HUES48 (cell line): ENCODE data around the gene DIP2C.

Source experiments
- H3K27ac ChIP-seq: one replicate; pipeline ENCODE4 v1.7.0; 2013; ENCODE audit warnings: low read depth, low read length, inconsistent platforms
- H3K27me3 ChIP-seq: 2 replicates; pipeline ENCODE4 v1.6.1; 2013; ENCODE audit warnings: mild to moderate bottlenecking, low read length; ENCODE audit not compliant: control insufficient read depth, insufficient read depth
- H3K36me3 ChIP-seq: 2 replicates; pipeline ENCODE4 v1.6.1; 2013; ENCODE audit warnings: low read length; ENCODE audit not compliant: control insufficient read depth, insufficient read depth
- H3K4me1 ChIP-seq: 2 replicates; pipeline ENCODE4 v1.6.1; 2013; ENCODE audit warnings: mild to moderate bottlenecking, low read length; ENCODE audit not compliant: control insufficient read depth, insufficient read depth
- H3K4me3 ChIP-seq: 2 replicates; pipeline ENCODE4 v1.5.1; 2013; ENCODE audit warnings: mild to moderate bottlenecking, low read depth, low read length
- H3K9ac ChIP-seq: 2 replicates; pipeline ENCODE4 v1.6.1; 2013; ENCODE audit warnings: mild to moderate bottlenecking, low read depth, low read length, moderate library complexity
- H3K9me3 ChIP-seq: 2 replicates; pipeline ENCODE4 v1.6.1; 2013; ENCODE audit warnings: low read length; ENCODE audit not compliant: control insufficient read depth, insufficient read depth

The DIP2C gene

DNA sequence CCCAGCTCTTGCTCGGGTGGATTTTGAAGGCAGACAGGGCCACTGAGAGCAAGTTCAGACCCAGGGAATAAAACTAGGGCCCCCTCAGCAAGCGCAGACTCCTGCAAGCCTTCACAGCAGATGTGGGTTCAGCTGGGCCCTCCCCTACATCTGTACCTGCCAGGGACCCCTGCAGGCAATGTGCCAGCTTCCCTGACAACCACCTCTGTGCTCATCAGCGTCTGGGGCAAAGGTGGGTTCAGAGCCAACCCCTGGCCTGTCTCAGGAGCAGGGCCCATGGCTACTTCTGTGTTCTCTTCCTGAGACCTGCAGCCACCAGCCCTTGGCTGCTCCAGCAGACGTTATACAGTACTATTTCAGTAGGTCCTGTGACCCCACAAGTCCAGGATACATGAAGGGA lies 189.5 kb downstream of the DIP2C start:
- Histone ChIP-seq H3K4me1 (0 out of 2 replicates have a peak, but pooled peaks cover 3% of the 10 kb centered on the region), H3K4me3 (no peak overlapping the region), H3K36me3 (no peaks in the 10 kb centered on the region), H3K9ac (no peak overlapping the region), H3K27me3 (peaks cover 31% of the 10 kb centered on the region), H3K27ac (no peak overlapping the region), H3K9me3 (no peaks in the 10 kb centered on the region)

DNA sequence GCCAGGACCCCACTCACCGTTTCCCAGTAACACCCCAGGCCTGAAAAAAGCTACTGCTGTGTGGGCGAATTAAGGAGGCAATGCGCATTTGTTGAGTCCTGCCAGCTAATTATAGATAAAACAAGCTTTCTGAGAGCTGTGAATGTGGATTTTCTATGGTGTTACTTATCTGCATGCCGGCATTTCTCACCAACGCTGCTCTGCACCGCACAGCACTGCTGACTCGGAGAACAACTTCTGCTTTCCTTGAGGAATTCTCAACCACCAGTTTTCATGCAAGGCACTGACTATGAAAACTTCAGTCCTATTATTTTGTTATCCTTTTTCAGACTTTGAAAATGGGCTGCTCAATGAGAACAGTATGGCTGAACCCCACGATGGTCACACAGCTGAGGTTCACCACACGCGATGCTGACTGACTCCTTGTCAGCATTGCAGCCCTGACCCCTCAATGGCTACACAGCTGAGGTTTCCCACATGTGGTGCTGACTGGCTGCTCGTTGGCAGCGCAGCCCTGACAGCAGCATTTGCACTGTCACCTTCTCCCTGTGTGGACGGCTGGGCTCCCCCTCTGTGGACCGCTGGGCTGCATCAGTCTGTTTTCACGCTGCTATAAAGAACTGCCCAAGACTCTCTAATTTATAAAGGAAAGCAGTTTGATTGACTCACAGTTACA lies 190.6 kb downstream of the DIP2C start:
- Histone ChIP-seq H3K4me1 (0 out of 2 replicates have a peak, but pooled peaks cover 3% of the 10 kb centered on the region), H3K36me3 (no peaks in the 10 kb centered on the region), H3K27me3 (peaks cover 20% of the 10 kb centered on the region)

DNA sequence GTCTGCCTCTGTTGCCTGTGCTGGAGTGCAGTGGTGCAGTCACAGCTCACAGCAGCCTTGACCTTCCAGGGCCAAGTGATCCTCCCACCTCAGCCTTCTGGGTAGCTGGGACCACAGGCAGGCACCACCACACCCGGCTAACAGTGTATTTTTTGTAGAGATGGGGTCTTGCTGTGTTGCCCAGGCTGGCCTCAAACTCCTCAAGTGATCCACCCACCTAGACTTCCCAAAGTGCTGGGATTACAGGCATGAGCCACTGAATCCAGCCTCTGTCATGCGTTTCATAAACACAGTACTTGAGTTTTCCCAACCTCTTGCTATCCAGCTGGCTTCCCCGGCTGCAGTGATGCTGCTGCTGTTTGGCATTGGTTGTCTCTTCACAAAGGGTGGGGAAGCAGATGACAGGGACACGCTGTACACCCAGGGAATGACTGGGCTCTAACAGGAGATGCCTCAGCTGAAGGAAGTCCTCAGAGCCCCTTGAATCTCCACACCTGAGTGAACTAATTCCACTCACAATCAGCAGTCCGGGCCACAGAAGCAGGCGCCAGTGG lies 191.5 kb downstream of the DIP2C start:
- Histone ChIP-seq H3K9me3 (no peaks in the 10 kb centered on the region), H3K9ac (no peak overlapping the region), H3K27me3 (peaks cover 10% of the 10 kb centered on the region), H3K4me1 (0 out of 2 replicates have a peak, but pooled peaks cover 3% of the 10 kb centered on the region), H3K4me3 (no peak overlapping the region), H3K36me3 (no peaks in the 10 kb centered on the region), H3K27ac (no peak overlapping the region)

More for the DNA sequence above, 190.6 kb downstream of the DIP2C start:
- no peaks in the 10 kb centered on the region for H3K9me3 ChIP-seq
- no peak overlapping the region for H3K4me3 ChIP-seq
- H3K27ac ChIP-seq: no peak overlapping the region
- no peak overlapping the region for H3K9ac ChIP-seq

DNA sequence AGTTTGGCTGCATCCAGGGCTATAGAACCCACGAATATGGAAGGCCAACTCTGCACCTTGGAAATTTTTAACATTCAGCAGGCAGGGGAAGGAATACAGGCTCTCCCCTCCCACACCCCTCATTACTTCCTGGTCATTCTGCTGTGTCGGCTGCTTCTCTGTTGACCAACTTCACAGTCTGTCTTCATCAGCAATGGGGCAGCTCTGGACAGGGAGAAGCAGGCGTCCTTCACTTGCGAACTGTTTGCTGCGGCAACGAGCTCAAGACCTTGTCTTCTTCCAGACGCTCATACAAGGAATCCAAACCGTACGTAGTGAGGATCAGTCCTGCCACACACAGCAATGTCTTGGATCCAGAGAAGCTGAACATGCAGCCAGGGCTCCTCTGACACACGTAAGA lies 192.2 kb downstream of the DIP2C start:
- Histone ChIP-seq H3K4me1 (peaks cover 9% of the 10 kb centered on the region; the same call in 1 of the 2 replicates), H3K27me3 (peaks cover 4% of the 10 kb centered on the region), H3K9ac (no peak overlapping the region), H3K27ac (no peak overlapping the region), H3K4me3 (no peak overlapping the region), H3K36me3 (no peaks in the 10 kb centered on the region), H3K9me3 (no peaks in the 10 kb centered on the region)

DNA sequence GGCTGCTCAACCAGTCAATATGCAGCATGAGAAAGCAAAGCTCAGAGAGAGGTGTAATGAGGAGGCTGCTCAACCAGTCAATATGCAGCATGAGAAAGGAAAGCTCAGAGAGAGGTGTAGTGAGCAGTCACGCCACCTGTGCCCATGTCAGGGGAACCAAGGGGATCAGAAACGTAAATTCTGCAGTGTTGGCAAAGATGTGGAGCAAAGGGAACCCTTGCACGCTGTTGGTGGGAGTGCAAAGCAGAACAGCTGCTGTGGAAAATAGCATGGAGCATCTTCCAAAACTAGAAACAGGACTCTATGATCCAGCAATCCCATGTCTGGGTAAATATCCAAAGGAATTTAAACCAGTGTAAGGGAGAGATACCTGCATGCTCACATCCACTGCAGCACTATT lies 194.9 kb downstream of the DIP2C start:
- Histone ChIP-seq H3K27ac (no peak overlapping the region), H3K9me3 (no peaks in the 10 kb centered on the region), H3K4me1 (peaks cover 30% of the 10 kb centered on the region), H3K9ac (no peak overlapping the region), H3K36me3 (no peaks in the 10 kb centered on the region), H3K4me3 (no peak overlapping the region), H3K27me3 (no peaks in the 10 kb centered on the region)

DNA sequence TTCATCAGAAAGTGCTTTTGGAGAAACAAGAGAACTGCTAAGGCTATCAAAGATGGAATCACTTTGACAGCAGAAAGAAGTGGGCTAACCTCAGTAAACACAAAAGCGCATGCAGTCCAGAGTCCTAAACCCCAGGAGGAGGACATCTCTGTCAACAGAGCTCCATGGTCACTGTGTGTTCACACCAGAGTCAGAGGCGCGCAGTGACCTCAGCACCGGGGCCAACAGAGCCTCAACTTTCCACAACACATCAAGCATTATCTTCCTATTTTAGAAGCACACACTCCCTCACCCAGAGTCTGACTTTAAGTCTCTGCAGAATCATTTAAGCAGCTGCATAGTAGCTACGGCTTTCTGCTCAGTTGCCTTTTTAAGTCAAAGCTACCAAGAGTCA lies 195.3 kb downstream of the DIP2C start:
- Histone ChIP-seq H3K27me3 (no peaks in the 10 kb centered on the region), H3K4me3 (no peak overlapping the region), H3K27ac (no peak overlapping the region), H3K36me3 (no peaks in the 10 kb centered on the region), H3K9ac (no peak overlapping the region), H3K9me3 (no peaks in the 10 kb centered on the region), H3K4me1 (peaks cover 30% of the 10 kb centered on the region)

DNA sequence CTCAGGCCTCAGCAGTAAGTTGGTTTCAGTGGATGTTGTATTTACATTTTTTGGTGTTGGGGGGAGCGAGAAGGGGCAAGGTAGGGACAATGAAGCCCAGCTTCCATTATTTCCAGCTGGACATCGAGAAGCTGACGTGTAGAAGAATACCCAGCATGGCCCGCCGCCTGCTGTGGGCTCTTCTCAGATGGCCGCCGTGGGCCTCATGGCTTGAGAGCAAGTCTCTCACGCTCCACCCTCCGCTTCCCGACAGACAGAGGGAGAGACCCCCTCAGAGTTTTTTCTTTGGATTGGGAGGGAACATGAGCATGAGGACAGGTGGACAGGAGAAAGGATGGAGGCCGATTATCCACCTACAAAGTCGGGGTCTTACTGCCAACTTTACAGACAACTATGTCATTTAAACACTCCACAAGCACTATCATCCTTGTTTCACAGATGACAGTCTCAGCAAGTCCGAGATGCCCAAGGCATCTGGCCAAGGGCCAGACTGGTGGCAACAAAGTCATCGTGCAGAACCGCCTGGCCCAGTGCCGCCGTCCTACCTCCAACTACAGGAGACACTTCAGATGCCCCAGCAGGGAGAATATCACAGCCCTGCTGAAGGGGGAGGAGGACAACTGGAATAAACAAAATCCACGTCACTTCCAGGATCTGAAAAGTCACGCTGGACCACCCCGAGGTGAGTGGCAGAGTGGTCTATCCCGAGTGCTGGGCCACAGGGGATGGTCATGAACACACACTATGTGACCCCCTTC lies 195.9 kb downstream of the DIP2C start:
- H3K4me1 ChIP-seq: peaks cover 29% of the 10 kb centered on the region

DNA sequence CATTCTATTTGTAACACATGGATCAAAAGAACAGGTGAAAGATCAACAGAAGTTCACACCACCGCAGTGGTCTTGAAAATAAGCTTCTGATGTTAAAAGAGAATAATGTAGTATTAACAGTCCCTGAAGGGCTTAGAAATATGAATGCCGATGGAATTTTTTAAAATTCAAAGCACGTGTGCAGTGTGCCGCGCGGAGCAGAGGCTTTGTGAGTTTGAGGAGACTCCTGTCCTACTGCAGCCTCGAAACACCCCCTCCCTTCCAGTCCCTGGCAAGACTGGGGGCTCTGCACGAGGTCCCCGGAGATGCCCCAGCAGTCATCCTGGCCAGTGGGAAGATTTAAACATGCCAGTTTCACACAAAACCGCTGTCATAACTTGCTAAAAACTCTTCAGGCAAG lies 196.6 kb downstream of the DIP2C start:
- no peaks in the 10 kb centered on the region for H3K36me3 ChIP-seq
- no peaks in the 10 kb centered on the region for H3K27me3 ChIP-seq

More for the DNA sequence above, 195.9 kb downstream of the DIP2C start:
- Histone ChIP-seq H3K9me3 (no peaks in the 10 kb centered on the region), H3K4me3 (no peak overlapping the region), H3K9ac (no peak overlapping the region), H3K36me3 (no peaks in the 10 kb centered on the region), H3K27me3 (no peaks in the 10 kb centered on the region), H3K27ac (no peak overlapping the region)

DNA sequence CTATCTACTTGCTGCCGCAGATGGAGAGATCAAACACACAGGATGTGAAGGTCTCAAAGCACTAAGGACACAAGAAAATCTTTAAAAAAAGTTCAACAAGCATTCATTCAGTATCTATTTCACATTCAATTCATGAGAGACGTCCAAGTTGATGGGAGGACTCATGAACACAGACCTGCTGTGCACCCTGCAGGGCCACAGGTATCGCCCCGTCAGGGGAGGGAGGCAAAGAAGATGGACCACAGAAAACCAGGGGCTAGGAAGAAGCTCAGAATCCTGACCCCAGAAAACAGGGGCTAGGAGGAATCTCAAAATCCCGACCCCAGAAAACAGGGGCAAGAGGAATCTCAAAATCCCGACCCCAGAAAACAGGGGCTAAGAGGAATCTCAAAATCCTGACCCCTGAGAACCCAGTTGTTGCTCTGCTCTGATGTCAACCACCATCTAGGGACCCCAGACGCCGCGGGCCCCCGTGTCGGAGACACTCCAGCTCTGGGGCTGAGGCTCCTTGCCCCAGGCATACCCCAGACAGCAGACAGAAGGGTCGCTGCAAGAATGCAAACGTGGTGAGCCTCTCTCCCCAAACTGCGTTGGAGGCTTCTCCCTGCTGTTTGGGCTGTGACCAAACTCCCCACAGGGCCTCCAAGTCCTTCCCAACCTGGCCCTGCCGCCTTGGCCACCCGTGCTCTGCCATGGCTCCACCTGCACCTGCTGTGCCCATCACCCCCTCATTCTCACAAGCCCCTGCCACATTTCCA lies 197.6 kb downstream of the DIP2C start:
- no peak overlapping the region for H3K9ac ChIP-seq

More for the DNA sequence above, 196.6 kb downstream of the DIP2C start:
- Histone ChIP-seq H3K4me3 (no peak overlapping the region), H3K9ac (no peak overlapping the region), H3K27ac (no peak overlapping the region), H3K9me3 (no peaks in the 10 kb centered on the region), H3K4me1 (peaks cover 27% of the 10 kb centered on the region)

DNA sequence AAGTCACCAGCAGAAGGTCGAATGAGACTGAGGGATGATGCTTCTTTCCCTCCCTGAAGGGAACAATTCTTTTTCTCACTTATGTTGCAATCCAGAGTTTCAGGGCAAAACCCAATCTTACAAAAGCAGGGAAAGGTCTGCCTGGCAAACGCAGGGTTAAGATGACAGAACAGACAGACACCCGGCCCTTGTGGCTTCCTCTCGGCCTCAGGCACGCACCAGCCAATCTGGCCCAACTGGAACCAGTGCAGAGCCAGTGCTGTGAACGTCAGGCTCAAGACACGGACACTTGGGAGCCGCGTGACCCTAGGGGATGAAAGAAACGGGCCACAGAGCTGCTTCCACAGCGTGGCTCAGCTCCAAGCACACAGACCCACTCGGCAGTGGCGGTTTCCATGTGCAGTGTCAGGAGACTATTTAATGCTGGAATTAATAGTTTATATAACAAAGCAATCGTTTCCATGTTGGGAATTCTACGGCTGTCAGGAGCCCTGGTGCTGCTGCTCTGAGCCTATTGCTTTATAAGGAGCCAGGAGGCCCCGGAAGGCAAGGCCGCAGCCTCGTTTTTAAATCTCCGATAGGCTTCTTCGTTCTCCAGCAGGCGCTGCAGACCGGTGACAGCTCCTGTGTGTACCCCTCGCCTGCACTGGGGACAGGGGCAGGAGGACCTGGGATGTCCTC lies 198.4 kb downstream of the DIP2C start:
- H3K27me3 ChIP-seq: no peaks in the 10 kb centered on the region
- no peak overlapping the region for H3K4me3 ChIP-seq
- peaks cover 27% of the 10 kb centered on the region for H3K4me1 ChIP-seq
- no peak overlapping the region for H3K9ac ChIP-seq
- no peaks in the 10 kb centered on the region for H3K36me3 ChIP-seq
- no peak overlapping the region for H3K27ac ChIP-seq
- no peaks in the 10 kb centered on the region for H3K9me3 ChIP-seq

More for the DNA sequence above, 197.6 kb downstream of the DIP2C start:
- Histone ChIP-seq H3K36me3 (no peaks in the 10 kb centered on the region), H3K9me3 (no peaks in the 10 kb centered on the region), H3K4me1 (peaks cover 27% of the 10 kb centered on the region), H3K4me3 (no peak overlapping the region), H3K27me3 (no peaks in the 10 kb centered on the region), H3K27ac (no peak overlapping the region)
